Lung (tissue), 12 donors: ENCODE results near the gene C8A. TPM values are rescaled to one million over a fixed set of nuclear protein-coding genes. Genes with fewer than 3 reads are reported as not detected.

Source experiments
- ATAC-seq: fragments of 200-7000 bp; cut with Tn5 transposase; one replicate; pipeline ENCODE4 v1.9.1; 2020; ENCODE audit warnings: moderate number of reproducible peaks; ENCODE audit not compliant: insufficient read depth, low FRiP score
- DNase-seq, 3 donors: peaks; one replicate each; pipeline ENCODE4 v3.0.0-alpha.2; 2013 to 2017
- H3K27ac ChIP-seq, 2 donors: one replicate each; pipeline ENCODE4 v1.5.1; 2013; ENCODE audit warnings: mild to moderate bottlenecking in 2 of 2, moderate library complexity in 2 of 2, control low read depth in 1 of 2, inconsistent platforms in 1 of 2, low read depth in 1 of 2, low read length in 1 of 2
- H3K27me3 ChIP-seq, 3 donors: one replicate each; pipeline ENCODE4 v1.5.1; 2013; ENCODE audit warnings: low read length in 2 of 3; ENCODE audit not compliant: control insufficient read depth in 3 of 3, insufficient read depth in 3 of 3
- H3K36me3 ChIP-seq, 4 donors: one replicate each; pipeline ENCODE4 v1.5.1; 2013; ENCODE audit warnings: low read length in 4 of 4, mild to moderate bottlenecking in 1 of 4, moderate library complexity in 1 of 4; ENCODE audit not compliant: control insufficient read depth in 4 of 4, insufficient read depth in 4 of 4
- H3K4me1 ChIP-seq, 5 donors: one replicate each; pipeline ENCODE4 v1.5.1; 2013; ENCODE audit warnings: low read length in 5 of 5, mild to moderate bottlenecking in 2 of 5, moderate library complexity in 1 of 5; ENCODE audit not compliant: control insufficient read depth in 5 of 5, insufficient read depth in 5 of 5
- H3K4me3 ChIP-seq: one replicate; pipeline ENCODE4 v1.5.1; 2013; ENCODE audit warnings: mild to moderate bottlenecking, control low read depth, moderate library complexity
- H3K9ac ChIP-seq, 2 donors: one replicate each; pipeline ENCODE4 v1.5.1; 2013; ENCODE audit warnings: low read length in 2 of 2, control low read depth in 1 of 2; ENCODE audit not compliant: insufficient read depth in 1 of 2
- H3K9me3 ChIP-seq, 4 donors: one replicate each; pipeline ENCODE4 v1.5.1; 2013; ENCODE audit warnings: low read length in 3 of 4, mild to moderate bottlenecking in 1 of 4, moderate library complexity in 1 of 4; ENCODE audit not compliant: control insufficient read depth in 4 of 4, insufficient read depth in 3 of 4
- CTCF ChIP-seq: IDR thresholded peaks from 2 replicates; pipeline ENCODE4 v1.5.1; 2012; ENCODE audit warnings: mild to moderate bottlenecking; ENCODE audit errors: control extremely low read depth, extremely low read depth
- WGBS, 2 donors: extraction: QIAGEN DNeasy Blood & Tissue Kit; methylation state at CpG; one replicate each; pipeline ENCODE4 v1.1.7; 2013; 5-methylcytosine and 5-hydroxymethylcytosine counted together
- polyA plus RNA-seq, 2 donors: library from polyadenylated mRNA; stranded (reverse); fragments of 200-250 nt; gene quantifications; one replicate each; pipeline ENCODE4 v1.2.1, GENCODE V29; 2013
- total RNA-seq, 2 donors: library from RNA; depleted of rRNA in 1 of 2; stranded (reverse); fragments of >200 nt in 1 of 2; gene quantifications; one replicate each; pipeline ENCODE4 v1.2.1, GENCODE V29; 2014 to 2021
- donor health status: control.
- donor health status: control.
- donor health status: Bipolar disorder and iron deficiency.
- donor health status: healthy.
- donor health status: DM: yes; HTN: yes; CAD: no.

C8A gene
- total and polyA plus RNA-seq, 4 donors: 0.12 to 1.4 TPM; not detected in 2

DNA sequence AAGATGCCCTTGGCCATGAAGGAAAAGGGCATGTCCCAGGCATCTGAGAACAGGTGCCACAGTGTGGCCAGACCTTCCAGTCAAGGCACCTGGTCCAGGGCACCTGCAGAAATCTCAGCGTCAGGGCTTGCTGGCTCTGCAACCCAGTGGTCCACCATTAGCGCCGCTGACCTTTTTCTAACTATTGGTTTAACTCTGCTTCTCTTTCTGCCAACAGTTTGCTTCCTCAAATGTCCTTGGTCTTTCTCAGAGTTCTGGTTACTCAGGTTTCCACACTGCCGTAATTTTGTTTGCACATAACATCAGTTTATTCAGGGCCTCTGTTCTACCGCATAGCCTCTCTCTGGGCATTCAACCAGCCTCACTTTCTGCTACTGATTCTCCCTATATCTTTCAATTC, 18.9 kb upstream of the C8A start:
- ATAC-seq: no peak
- 92 to 95% methylated on average over 5 of the region's 5 CpGs for WGBS, 2 donors
- H3K4me1 ChIP-seq: peaks cover 0 to 3% (median 0%) of the 10 kb centered on the region in 5 donors

GRCh38 chr1:56836359-56836758, 18.2 kb upstream of the C8A start:
- no peak for TF ChIP-seq CTCF
- 82 to 85% methylated on average over 4 of the region's 4 CpGs for WGBS, 2 donors
- no peak overlapping the region for H3K4me3 ChIP-seq
- DNase-seq: no peak
- H3K27ac ChIP-seq: no peak overlapping the region
- no peak overlapping the region for H3K9ac ChIP-seq
- peaks cover 0 to 3% (median 0%) of the 10 kb centered on the region in 5 donors for H3K4me1 ChIP-seq
- H3K27me3 ChIP-seq: no peaks in the 10 kb centered on the region
- ATAC-seq: no peak
- peaks cover 0 to 7% (median 0%) of the 10 kb centered on the region in 4 donors for H3K9me3 ChIP-seq
- no peaks in the 10 kb centered on the region for H3K36me3 ChIP-seq

More for the DNA sequence above, 18.9 kb upstream of the C8A start:
- no peak overlapping the region for H3K9ac ChIP-seq
- no peak overlapping the region for H3K27ac ChIP-seq
- no peaks in the 10 kb centered on the region for H3K36me3 ChIP-seq
- no peak overlapping the region for H3K4me3 ChIP-seq
- no peaks in the 10 kb centered on the region for H3K27me3 ChIP-seq
- no peak for TF ChIP-seq CTCF
- H3K9me3 ChIP-seq: peaks cover 0 to 7% (median 0%) of the 10 kb centered on the region in 4 donors
- DNase-seq: no peak

DNA sequence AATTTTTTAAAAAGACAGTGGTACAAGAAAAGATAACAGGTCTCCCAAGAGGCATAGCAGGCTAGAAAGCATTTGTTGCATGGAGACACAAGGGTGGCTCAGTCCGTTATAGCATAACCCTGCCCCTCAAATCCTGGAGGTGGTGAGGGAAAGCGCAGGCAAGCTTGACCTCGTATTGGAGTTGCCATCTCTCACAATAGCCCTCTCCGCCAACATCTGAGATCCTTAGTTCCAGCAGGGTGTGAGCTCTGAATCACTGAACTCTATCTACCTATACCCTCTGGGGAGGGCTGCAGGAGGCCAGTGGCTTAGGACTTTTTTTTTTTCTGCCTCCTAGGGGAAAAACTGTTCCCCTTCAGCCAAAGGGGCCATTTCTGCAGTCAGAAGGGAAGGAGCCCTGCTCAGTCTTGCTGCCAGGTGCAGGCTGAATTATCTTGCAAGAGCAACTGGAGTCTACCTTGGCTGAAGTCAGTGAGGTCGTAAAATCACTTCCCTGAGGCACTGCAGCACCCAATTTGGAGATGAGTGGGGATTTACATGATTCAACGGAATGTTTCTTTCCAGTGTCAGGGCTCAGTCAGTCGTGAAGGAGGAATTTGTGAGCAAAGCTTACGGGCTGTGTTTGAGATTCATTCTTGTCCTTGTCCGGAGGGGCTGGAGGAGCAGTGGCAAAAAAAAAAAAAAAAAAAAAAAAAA, 17.2 kb upstream of the C8A start:
- 67 to 72% methylated on average over 9 of the region's 9 CpGs for WGBS, 2 donors
- Histone ChIP-seq H3K27ac (no peak overlapping the region), H3K4me1 (peaks cover 0 to under 1% (median 0%) of the 10 kb centered on the region in 5 donors), H3K27me3 (no peaks in the 10 kb centered on the region), H3K4me3 (no peak overlapping the region), H3K9ac (no peak overlapping the region), H3K9me3 (peaks cover 0 to 7% (median 0%) of the 10 kb centered on the region in 4 donors), H3K36me3 (no peaks in the 10 kb centered on the region)
- ATAC-seq (no peak), DNase-seq (no peak)
- no peak for TF ChIP-seq CTCF

GRCh38 chr1:56838759-56839158, 15.8 kb upstream of the C8A start:
- Histone ChIP-seq H3K9me3 (peaks cover 0 to 7% (median 0%) of the 10 kb centered on the region in 4 donors), H3K4me1 (no peaks in the 10 kb centered on the region), H3K9ac (no peak overlapping the region), H3K4me3 (no peak overlapping the region), H3K27me3 (no peaks in the 10 kb centered on the region), H3K36me3 (no peaks in the 10 kb centered on the region), H3K27ac (no peak overlapping the region)
- TF ChIP-seq CTCF: no peak
- ATAC-seq: no peak
- DNase-seq: no peak
- WGBS, 2 donors: 66 to 78% methylated on average over 3 of the region's 3 CpGs
